Spleen (tissue), 7 donors: ENCODE measurements around the gene FTSJ1.

Experiments
- POLR2A ChIP-seq, 3 donors: fragments of 450-650 bp; IDR thresholded peaks; one replicate each; pipeline ENCODE4 v1.5.1; 2017; ENCODE audit warnings: antibody characterized with exemption in 3 of 3, mild to moderate bottlenecking in 1 of 3
- TF ChIP-seq, protein P1 (sequence below), 11 experiments: fragments of 200-600 bp in 7 of 11; fragments of 450-650 bp in 4 of 11; sonication (generic) in 4 of 11; IDR thresholded peaks in 8 of 11; conservative IDR thresholded peaks in 3 of 11; 1 replicate in 7 of 11; 2 replicates in 4 of 11; pipeline versions ENCODE4 v1.4.0 to v1.8.0; 2016 to 2021; ENCODE audit warnings: antibody characterized with exemption in 11 of 11, inconsistent platforms in 4 of 11, mild to moderate bottlenecking in 1 of 11
- donor health status: DM: no; HTN: no; CAD: no; lungs with moderate emphysema.
- donor health status: DM: no; HTN: no; CAD: no.
- donor health status: DM: no; HTN: no; CAD: no.

DNA sequence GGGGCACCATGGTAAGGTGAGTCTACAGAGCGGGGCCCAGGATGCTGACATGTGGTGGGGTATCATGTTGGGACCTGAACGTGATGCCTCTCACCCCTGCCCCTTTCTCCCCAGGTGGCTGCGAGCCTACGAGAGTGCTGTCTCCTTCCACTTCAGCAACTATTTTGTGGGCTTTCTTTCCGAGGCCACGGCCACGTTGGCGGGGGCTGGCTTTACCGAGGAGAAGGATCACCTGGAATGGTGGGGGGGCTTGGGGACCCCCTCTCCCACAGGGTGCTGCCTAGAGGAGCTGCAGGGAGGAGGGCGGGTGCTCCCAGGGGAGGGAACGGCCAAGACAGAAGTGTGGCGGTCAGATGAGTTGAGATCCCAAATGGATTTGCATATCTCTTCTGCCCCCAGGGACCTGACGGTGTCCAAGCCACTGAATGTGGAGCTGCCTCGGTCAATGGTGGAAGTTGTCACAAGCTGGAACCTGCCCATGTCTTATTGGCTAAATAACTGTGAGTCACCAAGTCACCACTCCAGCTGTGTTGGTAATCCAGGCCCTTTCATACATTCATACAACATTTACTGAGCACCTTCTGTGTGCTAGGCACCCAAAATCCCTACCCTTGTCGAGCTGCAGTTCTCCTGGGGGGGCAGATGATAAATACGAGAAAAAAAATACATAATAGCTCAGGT, 38.3 kb downstream of the FTSJ1 start:
- TF ChIP-seq, protein P1, sequence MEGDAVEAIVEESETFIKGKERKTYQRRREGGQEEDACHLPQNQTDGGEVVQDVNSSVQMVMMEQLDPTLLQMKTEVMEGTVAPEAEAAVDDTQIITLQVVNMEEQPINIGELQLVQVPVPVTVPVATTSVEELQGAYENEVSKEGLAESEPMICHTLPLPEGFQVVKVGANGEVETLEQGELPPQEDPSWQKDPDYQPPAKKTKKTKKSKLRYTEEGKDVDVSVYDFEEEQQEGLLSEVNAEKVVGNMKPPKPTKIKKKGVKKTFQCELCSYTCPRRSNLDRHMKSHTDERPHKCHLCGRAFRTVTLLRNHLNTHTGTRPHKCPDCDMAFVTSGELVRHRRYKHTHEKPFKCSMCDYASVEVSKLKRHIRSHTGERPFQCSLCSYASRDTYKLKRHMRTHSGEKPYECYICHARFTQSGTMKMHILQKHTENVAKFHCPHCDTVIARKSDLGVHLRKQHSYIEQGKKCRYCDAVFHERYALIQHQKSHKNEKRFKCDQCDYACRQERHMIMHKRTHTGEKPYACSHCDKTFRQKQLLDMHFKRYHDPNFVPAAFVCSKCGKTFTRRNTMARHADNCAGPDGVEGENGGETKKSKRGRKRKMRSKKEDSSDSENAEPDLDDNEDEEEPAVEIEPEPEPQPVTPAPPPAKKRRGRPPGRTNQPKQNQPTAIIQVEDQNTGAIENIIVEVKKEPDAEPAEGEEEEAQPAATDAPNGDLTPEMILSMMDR (IDR thresholded peaks at IDR 0.05 in 8 of 11, conservative IDR thresholded peaks at IDR 0.05 in 3 of 11): no peak
- no peak for TF ChIP-seq POLR2A (IDR thresholded peaks at IDR 0.05)
